ENCODE measurements around the gene LARGE1. TPM values are rescaled to one million over a fixed set of nuclear protein-coding genes. Genes with fewer than 3 reads are reported as not detected.
A peak's percentile ranks its signal among the peaks of the same experiment; 100 is the strongest.

The LARGE1 gene
- polyA plus RNA-seq, 1 experiment = 8.5 TPM

DNA sequence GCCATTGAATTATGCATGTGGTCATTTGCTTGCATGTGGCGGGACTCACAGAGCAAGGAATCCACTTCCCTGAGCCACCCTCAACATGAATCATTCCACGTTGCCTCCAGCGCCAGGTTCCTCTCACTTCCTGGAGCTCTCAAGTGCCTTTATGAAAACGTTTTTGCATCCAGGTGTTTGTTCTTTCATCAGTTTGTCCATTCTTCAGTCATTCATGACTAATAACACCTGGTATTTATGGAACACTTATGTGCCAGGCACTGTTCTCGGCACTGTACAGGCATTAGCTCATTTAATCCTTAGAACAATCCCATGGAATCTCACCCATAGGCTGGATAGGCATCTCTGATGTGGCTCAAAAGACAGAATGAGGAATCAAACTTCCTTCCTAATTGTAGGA is 606.0 kb downstream of the LARGE1 start:
- CTCF ChIA-PET = interaction anchor here (0.9 kb wide), 1 partner anchor 20 kb away, joined by 3 read pairs; no protein-coding TSS in a partner anchor
- POLR2A ChIA-PET = no interaction called here

DNA sequence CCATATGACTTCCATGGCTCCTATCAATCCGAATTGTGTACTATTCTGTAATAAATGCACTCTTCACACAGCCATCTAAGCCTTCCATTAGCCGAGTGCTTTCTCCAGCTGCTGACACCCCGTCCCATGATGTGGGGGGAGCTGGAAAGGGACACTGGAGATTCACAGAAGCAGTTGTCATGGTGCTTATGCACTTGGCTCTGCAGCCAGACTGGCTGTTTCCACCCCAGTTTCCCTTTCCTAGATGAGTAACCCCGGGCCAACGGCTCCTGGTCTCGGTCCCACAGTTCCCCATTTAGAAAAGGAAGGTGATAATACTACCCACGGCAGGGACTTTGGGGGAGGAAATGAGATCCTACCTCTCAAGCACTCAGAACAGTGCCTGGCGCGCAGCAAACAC is 617.2 kb downstream of the LARGE1 start:
- no peak for TF ChIP-seq CTCF (IDR thresholded peaks at IDR 0.05; ENCODE audit: insufficient read depth, low read depth, low read length)
- no peaks in the 10 kb centered on the region for H3K36me3 ChIP-seq (ENCODE audit: control insufficient read depth, insufficient read depth, low read length)
- DNase-seq (ENCODE audit: low read depth) = no peak
- no peak overlapping the region for H3K4me3 ChIP-seq (ENCODE audit: low read depth, low read length)
- ChIA-PET CTCF (interaction anchor here (0.6 to 4.8 kb wide), 16 partner anchors 9 to 1847 kb away, joined by 3 to 66 read pairs (median 4); no protein-coding TSS in a partner anchor), POLR2A (no interaction called here)
- no peaks in the 10 kb centered on the region for H3K27me3 ChIP-seq (ENCODE audit: control insufficient read depth, insufficient read depth, low read length)

More for the DNA sequence above, 606.0 kb downstream of the LARGE1 start:
- no peak for DNase-seq (ENCODE audit: low read depth)
- Histone ChIP-seq H3K27me3 (ENCODE audit: control insufficient read depth, insufficient read depth, low read length) (no peaks in the 10 kb centered on the region), H3K36me3 (ENCODE audit: control insufficient read depth, insufficient read depth, low read length) (no peaks in the 10 kb centered on the region), H3K4me3 (ENCODE audit: low read depth, low read length) (no peak overlapping the region)
- TF ChIP-seq CTCF (IDR thresholded peaks at IDR 0.05; ENCODE audit: insufficient read depth, low read depth, low read length) = no peak

DNA sequence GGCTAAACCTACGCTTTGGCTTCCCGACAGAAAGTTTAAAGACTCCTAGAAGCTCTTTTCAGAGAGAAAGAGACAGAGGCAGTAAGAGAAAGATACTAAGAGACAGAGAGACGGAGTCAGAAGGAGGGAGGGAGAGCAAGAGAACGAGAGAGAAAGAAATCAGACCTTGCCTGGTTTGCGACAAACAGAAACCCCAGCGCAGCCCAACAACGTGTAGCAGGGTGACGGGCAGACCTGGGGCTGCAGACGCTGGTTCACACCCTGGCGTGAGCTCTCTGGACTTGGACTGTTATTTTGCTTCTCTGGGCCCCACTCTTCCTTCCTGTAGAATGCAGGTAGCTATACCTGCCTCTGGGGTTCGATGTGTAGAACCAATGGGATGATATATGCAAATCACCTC is 617.7 kb downstream of the LARGE1 start:
- TF ChIP-seq CTCF (IDR thresholded peaks at IDR 0.05; ENCODE audit: insufficient read depth, low read depth, low read length) = no peak
- CTCF ChIA-PET = interaction anchor here (0.6 to 4.8 kb wide), 27 partner anchors 9 to 1848 kb away, joined by 3 to 66 read pairs (median 5); no protein-coding TSS in a partner anchor
- H3K4me3 ChIP-seq (ENCODE audit: low read depth, low read length) = no peak overlapping the region
- no peaks in the 10 kb centered on the region for H3K36me3 ChIP-seq (ENCODE audit: control insufficient read depth, insufficient read depth, low read length)
- POLR2A ChIA-PET = no interaction called here
- no peak for DNase-seq (ENCODE audit: low read depth)
- no peaks in the 10 kb centered on the region for H3K27me3 ChIP-seq (ENCODE audit: control insufficient read depth, insufficient read depth, low read length)

DNA sequence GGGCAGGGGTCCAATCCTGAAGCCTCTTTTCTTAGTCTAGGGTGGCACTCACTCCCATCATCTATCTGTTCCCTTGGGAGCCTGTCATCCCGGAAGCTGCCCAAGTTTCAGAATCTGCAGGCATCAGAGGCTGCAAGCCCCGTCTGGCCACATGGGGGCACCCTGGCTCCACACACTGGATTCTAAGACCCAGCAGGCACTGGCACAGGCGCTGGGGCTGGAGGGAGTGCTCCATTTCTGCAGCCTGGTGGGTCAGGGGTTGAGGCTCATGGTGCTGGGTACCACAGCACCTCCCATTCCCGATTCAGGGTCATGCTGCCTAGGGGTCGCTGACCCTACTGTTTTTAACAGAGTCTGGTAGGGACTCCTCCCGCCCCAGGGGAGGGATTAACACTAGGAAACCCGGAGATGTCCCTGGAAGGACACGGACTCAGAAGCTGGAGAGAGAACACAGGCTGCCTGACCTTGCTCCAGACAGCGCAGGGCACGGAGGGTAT is 618.2 kb downstream of the LARGE1 start:
- no peak overlapping the region for H3K4me3 ChIP-seq (ENCODE audit: low read depth, low read length)
- ChIA-PET POLR2A (no interaction called here), CTCF (interaction anchor here (0.6 to 4.8 kb wide), 47 partner anchors 9 to 1856 kb away, joined by 3 to 66 read pairs (median 4); no protein-coding TSS in a partner anchor)
- DNase-seq (ENCODE audit: low read depth) = peak; percentile 4
- TF ChIP-seq CTCF (IDR thresholded peaks at IDR 0.05; ENCODE audit: insufficient read depth, low read depth, low read length) = peak; percentile 100
- H3K36me3 ChIP-seq (ENCODE audit: control insufficient read depth, insufficient read depth, low read length) = no peaks in the 10 kb centered on the region
- no peaks in the 10 kb centered on the region for H3K27me3 ChIP-seq (ENCODE audit: control insufficient read depth, insufficient read depth, low read length)

GRCh38 chr22:33300165-33300564 is 620.1 kb downstream of the LARGE1 start:
- H3K27me3 ChIP-seq (ENCODE audit: control insufficient read depth, insufficient read depth, low read length) = no peaks in the 10 kb centered on the region
- H3K36me3 ChIP-seq (ENCODE audit: control insufficient read depth, insufficient read depth, low read length) = no peaks in the 10 kb centered on the region
- no peak overlapping the region for H3K4me3 ChIP-seq (ENCODE audit: low read depth, low read length)
- ChIA-PET CTCF (interaction anchor here (0.7 to 4.8 kb wide), 5 partner anchors 11 to 1850 kb away, joined by 3 to 66 read pairs (median 6); no protein-coding TSS in a partner anchor), POLR2A (no interaction called here)
- TF ChIP-seq CTCF (IDR thresholded peaks at IDR 0.05; ENCODE audit: insufficient read depth, low read depth, low read length) = no peak
- DNase-seq (ENCODE audit: low read depth) = no peak

Data from BJ (cell line).